Activated naive CD8-positive, alpha-beta T cell treated with anti-CD3 and anti-CD28 coated beads, Interleukin-2, amount 50 U/mL, for 24 hours (primary cell): Measurements from ENCODE around the gene FAM163B.
A peak's percentile ranks its signal among the peaks of the same experiment; 100 is the strongest.

ENCODE experiments used
- ATAC-seq: fragments of 150-1000 bp; cut with Tn5 transposase; one replicate; pipeline ENCODE4 v1.10.0; 2021
- DNase-seq: peaks from one replicate; pipeline ENCODE4 v3.0.0; 2021
- H3K27ac Mint-ChIP-seq: one replicate; pipeline ENCODE4 v1.8.0; 2021; ENCODE audit warnings: mild to moderate bottlenecking, mixed read lengths
- H3K27me3 Mint-ChIP-seq: one replicate; pipeline ENCODE4 v1.8.0; 2021; ENCODE audit warnings: mixed read lengths
- H3K36me3 Mint-ChIP-seq: one replicate; pipeline ENCODE4 v1.8.0; 2021; ENCODE audit warnings: low read depth, mixed read lengths
- H3K4me1 Mint-ChIP-seq: one replicate; pipeline ENCODE4 v1.8.0; 2021; ENCODE audit warnings: mixed read lengths
- H3K4me3 Mint-ChIP-seq: one replicate; pipeline ENCODE4 v1.8.0; 2021; ENCODE audit warnings: mild to moderate bottlenecking, moderate library complexity, mixed read lengths
- H3K9me3 Mint-ChIP-seq: one replicate; pipeline ENCODE4 v1.8.0; 2021; ENCODE audit warnings: mixed read lengths

FAM163B gene

DNA sequence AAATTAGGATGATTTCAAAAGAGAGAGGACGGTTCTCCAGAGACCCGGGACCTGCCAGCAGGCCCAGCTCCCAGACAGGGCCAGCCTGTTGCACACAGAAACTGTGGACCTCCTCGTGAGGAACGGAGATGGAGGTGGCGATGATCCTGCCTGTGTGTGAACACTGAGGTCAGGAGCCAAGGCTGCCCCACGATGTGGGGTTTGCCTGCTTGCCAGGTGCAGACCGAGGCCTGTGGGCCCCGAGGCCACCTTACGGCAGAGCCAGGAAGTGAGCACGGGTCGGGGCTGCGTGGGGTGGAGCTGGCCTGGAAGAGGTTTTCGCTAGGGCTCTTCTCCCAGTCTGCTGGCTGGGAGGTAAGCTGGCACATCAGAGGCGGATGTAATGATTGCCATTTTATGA, 4.3 kb downstream of the FAM163B start:
- peaks cover 25% of the 10 kb centered on the region for H3K27me3 Mint-ChIP-seq
- H3K4me1 Mint-ChIP-seq, result peaks cover 8% of the 10 kb centered on the region
- no peak overlapping the region for H3K4me3 Mint-ChIP-seq
- H3K9me3 Mint-ChIP-seq, result no peaks in the 10 kb centered on the region
- no peaks in the 10 kb centered on the region for H3K36me3 Mint-ChIP-seq
- ATAC-seq, result peak; percentile 21
- no peak for DNase-seq
- no peak overlapping the region for H3K27ac Mint-ChIP-seq

DNA sequence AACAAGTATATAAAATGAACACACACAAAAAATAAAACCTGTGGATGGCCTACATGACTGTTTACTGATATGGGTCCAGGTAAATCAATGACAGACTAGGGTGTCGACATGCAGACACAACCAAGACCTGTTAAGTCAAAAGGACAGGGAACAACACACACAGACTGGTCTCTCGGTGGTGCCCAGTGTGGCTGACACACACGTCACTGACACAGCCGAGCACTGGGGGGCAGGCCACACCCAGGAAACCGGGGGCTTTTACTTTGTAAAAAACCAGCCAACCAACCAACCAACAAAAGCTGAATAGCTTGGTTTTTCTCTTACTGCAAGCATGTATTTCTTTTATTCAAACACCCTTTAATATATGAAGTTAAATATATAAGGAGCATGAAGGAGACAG, 5.0 kb downstream of the FAM163B start:
- Mint-ChIP-seq H3K27me3 (peaks cover 20% of the 10 kb centered on the region), H3K4me3 (no peak overlapping the region), H3K4me1 (peaks cover 7% of the 10 kb centered on the region), H3K9me3 (no peaks in the 10 kb centered on the region), H3K27ac (no peak overlapping the region), H3K36me3 (no peaks in the 10 kb centered on the region)
- peak; percentile 51 for ATAC-seq
- DNase-seq, result peak; percentile 44

DNA sequence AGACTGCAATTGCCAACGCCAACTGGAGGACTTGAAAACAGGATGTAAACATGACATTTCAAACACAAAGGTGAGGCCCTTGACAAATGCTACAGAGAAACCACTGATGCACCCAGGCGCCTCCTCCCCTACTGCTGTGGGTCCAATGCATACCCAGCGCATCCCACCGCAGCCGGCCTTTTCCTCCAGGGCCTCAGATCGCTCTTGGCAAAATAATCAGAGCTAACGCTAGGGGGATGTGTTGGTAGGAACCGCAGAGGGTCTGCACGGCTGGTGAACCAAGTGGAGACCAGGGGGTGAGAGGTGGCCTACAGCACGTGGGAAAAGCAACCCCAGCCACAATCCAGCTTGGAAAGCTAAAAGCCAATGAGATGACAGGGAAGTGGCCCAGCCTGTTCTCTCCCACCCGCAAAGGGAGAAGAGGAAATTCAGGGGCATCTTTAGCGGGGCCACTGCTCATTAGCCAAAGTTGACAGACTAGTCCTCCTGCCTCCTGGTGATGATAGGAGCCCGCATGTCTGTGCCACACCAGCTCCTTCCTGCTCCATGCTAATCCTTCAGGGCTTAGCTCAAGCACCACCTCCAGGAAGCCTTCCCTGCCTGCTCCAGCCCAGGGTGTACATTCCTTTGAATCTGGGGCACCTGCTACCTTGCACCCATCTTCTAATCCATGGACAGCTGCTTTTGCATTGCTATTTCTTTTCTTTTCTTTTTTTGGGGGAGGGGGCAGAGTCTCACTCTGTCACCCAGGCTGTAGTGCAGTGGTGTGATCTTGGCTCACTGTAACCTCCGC, 5.9 kb downstream of the FAM163B start:
- no peak for DNase-seq

DNA sequence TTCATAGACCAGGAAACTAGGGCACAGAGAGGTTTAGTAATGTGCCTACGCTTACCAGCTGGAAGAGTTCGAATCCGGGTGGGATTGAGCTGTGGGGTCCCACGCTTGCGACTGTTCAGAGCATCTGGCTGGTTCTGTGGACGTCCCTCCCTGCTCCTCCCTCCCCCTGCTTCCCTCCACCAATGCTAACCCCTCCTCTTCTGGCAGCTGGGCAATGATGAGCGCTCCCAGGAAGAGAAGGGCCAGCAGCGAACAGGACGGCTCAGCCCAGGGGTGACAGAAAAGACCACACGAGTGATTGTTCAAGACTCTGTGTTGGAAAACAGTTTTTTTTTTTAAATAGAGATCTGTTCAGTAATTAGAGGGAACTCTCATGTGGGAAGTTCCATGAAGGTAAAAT, 6.9 kb downstream of the FAM163B start:
- peaks cover 12% of the 10 kb centered on the region for H3K27me3 Mint-ChIP-seq
- peaks cover 7% of the 10 kb centered on the region for H3K4me1 Mint-ChIP-seq
- H3K9me3 Mint-ChIP-seq, result peaks cover 9% of the 10 kb centered on the region
- no peak overlapping the region for H3K27ac Mint-ChIP-seq
- no peak overlapping the region for H3K4me3 Mint-ChIP-seq
- ATAC-seq (no peak), DNase-seq (no peak)
- H3K36me3 Mint-ChIP-seq, result peaks cover 4% of the 10 kb centered on the region

More for the DNA sequence above, 5.9 kb downstream of the FAM163B start:
- Mint-ChIP-seq H3K9me3 (no peaks in the 10 kb centered on the region), H3K27ac (no peak overlapping the region), H3K36me3 (no peaks in the 10 kb centered on the region), H3K4me3 (no peak overlapping the region), H3K27me3 (peaks cover 18% of the 10 kb centered on the region), H3K4me1 (peaks cover 7% of the 10 kb centered on the region)
- no peak for ATAC-seq

DNA sequence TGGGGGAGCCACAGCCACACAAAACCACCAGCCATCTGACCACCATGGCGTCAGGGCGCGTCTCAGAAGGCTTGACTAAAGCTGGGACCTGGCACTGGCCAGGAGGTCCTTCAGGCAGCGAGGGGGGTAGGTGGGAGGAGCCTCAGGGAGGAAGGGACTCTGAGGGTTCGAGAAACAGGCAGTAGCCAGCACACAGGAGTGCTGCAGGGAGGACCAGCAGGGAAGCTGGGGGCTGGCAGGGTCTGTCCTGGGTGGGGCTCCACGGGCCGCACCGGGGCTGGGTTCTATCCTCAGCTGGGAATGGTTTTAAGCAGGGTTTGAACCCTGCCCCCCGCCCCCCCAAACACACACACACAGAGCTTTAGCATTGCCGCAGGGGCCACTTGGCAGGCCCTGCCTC, 7.4 kb downstream of the FAM163B start:
- Mint-ChIP-seq H3K4me1 (peaks cover 7% of the 10 kb centered on the region), H3K9me3 (peaks cover 15% of the 10 kb centered on the region), H3K36me3 (peaks cover 5% of the 10 kb centered on the region), H3K27ac (no peak overlapping the region), H3K27me3 (peaks cover 9% of the 10 kb centered on the region), H3K4me3 (no peak overlapping the region)
- ATAC-seq, result no peak
- DNase-seq, result no peak

DNA sequence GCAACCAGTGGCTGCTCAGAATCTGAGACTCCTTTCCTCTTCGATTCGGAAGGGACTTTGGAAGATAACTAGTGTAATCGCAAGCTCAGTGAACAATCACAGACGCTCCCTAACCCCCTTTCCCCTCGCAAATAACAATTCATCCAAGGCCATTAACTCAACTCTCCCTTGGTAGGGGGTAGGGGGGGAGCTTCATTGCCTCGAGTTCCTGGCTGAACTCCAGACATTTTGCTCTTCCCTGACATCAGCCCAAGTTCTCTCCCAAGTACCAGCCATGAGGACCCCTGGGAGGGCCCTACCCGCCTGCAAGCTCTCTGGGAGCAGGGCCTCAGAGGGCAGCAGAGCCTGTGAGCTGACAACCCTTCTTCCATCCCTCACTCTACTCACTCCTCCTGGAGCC, 8.4 kb downstream of the FAM163B start:
- no peak for DNase-seq
- Mint-ChIP-seq H3K27ac (no peak overlapping the region), H3K36me3 (peaks cover 5% of the 10 kb centered on the region), H3K9me3 (peaks cover 15% of the 10 kb centered on the region), H3K4me1 (peaks cover 7% of the 10 kb centered on the region), H3K27me3 (peaks cover 6% of the 10 kb centered on the region), H3K4me3 (no peak overlapping the region)
- ATAC-seq, result no peak

DNA sequence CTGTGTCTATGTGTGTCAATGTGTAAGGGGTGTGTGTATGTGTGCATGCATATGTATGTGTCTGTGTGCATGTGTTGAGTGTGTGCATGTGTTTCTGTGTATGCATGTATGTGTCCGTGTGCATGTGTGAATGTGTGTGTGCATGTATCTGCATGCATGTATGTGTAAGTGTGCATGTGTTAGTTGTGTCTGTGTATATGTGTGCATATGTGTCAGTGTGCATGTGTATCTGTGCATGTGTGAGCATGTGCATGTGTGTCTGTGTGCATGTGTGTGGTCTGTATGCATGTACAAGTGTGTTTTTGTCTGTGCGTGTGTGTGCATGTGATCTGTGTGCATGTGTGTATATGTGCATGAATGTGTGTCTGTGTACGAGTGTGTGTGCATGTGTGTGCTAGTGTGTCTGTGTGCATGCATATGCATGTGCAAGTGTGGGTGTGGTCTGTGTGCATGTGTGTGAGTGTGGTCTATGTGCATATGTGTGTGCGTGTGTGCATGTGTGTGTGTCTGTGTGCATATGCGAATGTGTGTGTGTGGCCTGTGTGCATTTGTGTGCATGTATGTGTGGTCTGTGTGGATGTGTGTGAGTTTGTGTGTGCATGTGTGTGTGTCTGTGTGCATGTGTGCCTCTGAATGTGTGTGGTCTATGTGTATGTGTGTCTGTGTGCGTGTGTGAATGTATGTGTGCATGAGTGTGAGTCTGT, 9.6 kb downstream of the FAM163B start:
- H3K36me3 Mint-ChIP-seq, result peaks cover 5% of the 10 kb centered on the region
- no peak for ATAC-seq

DNA sequence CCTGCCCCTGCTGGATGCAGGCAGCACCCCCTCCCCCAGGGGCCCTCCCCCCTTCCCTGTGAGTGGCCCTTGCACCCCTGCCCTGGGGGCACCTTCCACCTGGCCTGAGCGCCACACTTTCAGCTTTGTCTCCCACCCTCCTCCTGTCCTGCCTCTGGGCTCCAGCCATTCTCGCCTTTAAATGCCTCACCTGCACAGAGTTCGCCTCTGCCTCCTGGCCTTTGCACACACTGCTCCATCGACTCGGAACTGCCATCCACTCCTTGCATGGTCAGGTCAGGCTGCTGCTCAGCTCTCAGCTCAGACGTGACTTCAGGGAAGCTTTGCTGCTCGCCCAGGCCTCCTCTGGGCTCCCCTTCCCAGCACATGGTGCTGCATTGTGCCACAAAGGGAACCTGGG, 10.2 kb downstream of the FAM163B start:
- peaks cover 2% of the 10 kb centered on the region for H3K27me3 Mint-ChIP-seq
- ATAC-seq (no peak), DNase-seq (no peak)
- no peak overlapping the region for H3K4me3 Mint-ChIP-seq
- H3K36me3 Mint-ChIP-seq, result peaks cover 5% of the 10 kb centered on the region
- H3K27ac Mint-ChIP-seq, result no peak overlapping the region
- no peaks in the 10 kb centered on the region for H3K4me1 Mint-ChIP-seq
- H3K9me3 Mint-ChIP-seq, result peaks cover 15% of the 10 kb centered on the region

More for the DNA sequence above, 9.6 kb downstream of the FAM163B start:
- H3K27ac Mint-ChIP-seq, result no peak overlapping the region
- no peak for DNase-seq
- H3K9me3 Mint-ChIP-seq, result peaks cover 15% of the 10 kb centered on the region
- H3K4me3 Mint-ChIP-seq, result no peak overlapping the region
- peaks cover 2% of the 10 kb centered on the region for H3K27me3 Mint-ChIP-seq
- H3K4me1 Mint-ChIP-seq, result peaks cover 5% of the 10 kb centered on the region

DNA sequence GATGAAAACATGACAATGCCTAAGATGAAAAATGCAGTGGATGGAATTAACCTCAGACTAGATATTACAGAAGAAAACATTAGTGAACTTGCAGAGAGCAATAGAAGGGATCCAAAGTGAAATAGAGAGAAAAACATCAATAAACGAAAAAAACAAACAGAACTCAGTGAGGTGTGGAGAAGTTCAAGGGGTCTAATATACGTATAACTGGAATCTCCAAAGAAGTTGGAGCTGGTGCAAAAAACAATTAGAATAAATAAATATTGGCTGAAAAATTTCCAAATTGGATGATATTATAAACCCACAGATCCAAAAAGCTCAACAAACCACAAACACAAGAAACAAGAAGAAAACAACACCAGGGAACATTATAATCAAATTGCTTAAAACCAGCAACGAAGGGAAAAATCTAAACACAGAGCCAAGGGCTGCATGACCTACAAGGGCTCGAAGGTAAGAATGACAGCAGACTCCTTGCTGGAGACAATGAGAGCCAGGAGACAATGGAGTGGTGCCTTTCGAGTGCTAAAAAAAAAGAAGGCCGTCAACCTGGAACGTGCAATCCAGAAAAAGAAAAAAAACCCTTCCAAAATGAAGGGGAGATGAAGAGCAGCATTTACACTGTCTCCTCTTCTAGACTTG, 11.8 kb downstream of the FAM163B start:
- DNase-seq (no peak), ATAC-seq (no peak)
- Mint-ChIP-seq H3K4me1 (no peaks in the 10 kb centered on the region), H3K27ac (no peak overlapping the region), H3K4me3 (no peak overlapping the region), H3K9me3 (peaks cover 15% of the 10 kb centered on the region), H3K36me3 (peaks cover 5% of the 10 kb centered on the region), H3K27me3 (peaks cover 2% of the 10 kb centered on the region)

DNA sequence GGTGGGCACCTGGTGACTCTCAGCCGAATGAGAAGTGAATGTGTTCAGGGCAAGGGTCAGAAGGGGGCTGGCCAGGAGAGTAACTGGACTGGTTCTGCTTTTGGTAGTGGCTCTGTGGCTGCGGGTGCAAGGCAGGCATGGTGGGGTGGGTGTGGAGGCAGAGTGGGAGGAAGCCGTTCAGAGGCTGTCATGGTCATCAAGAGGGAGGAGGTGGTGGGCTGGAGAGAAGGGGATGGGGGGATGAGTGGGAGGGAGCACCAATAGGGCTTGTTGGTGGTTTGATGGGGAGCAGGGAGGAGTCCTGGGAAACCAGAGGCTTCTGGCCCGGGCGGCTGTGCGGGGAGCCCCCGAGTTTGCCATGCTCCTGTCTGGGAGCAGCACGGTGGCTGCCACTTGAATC, 13.3 kb downstream of the FAM163B start:
- ATAC-seq, result no peak

DNA sequence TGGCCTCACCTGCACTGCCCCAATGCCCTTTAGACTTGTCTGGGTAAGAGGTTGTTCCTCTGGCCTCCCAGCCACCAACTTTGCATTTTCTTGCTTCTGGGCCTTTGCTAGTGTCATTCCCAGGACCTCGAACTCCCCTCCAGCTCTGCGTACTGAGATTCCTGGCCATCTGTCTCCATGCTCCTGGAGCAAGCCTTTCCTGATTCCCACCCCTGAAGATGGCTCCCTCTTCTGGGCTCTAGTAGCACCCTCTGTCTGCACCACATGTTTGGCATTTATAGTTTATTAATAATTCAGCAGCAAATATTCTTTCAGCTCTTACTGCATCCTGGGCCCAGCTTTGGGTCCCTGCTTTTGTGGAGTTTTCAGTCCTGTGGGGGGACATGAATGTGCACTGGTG, 14.9 kb downstream of the FAM163B start:
- H3K27ac Mint-ChIP-seq, result no peak overlapping the region

More for the DNA sequence above, 13.3 kb downstream of the FAM163B start:
- H3K9me3 Mint-ChIP-seq, result peaks cover 15% of the 10 kb centered on the region
- no peak overlapping the region for H3K27ac Mint-ChIP-seq
- peaks cover 2% of the 10 kb centered on the region for H3K27me3 Mint-ChIP-seq
- no peak for DNase-seq
- no peak overlapping the region for H3K4me3 Mint-ChIP-seq
- peaks cover 5% of the 10 kb centered on the region for H3K36me3 Mint-ChIP-seq
- no peaks in the 10 kb centered on the region for H3K4me1 Mint-ChIP-seq

DNA sequence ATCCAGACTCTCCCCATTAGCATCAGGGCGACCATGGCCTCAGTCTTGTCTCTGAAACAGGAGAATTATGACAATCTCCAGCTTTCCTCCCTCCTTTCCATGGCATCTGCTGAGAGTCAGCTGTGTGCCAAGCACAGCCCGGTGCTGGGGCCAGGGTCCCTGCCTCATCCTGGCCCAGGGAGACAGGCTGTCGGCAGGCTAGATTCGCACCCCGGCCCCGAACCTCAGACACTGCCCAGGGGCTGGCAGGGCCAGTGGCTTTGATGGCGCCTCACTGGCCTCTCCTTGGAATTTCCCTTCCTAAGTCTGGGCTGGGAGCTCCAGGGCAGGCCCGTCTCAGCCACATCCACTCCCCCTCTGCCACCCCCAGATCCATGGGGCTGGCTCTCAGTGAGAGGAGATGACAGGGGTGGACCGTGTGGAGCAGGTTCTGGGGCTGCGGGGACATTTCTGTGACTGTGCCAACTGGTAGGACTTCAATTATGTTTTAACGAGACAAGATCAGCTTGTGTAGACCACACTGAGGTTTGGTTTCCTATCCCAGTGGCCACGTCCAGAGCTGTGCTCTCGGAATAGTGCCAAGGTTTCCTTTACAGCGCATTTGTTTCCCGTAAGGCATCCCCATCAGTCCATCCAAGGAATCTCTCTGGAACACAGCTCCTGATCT, 15.5 kb downstream of the FAM163B start:
- peaks cover 15% of the 10 kb centered on the region for H3K9me3 Mint-ChIP-seq
- DNase-seq (no peak), ATAC-seq (no peak)
- peaks cover 2% of the 10 kb centered on the region for H3K27me3 Mint-ChIP-seq
- H3K4me1 Mint-ChIP-seq, result no peaks in the 10 kb centered on the region
- peaks cover 5% of the 10 kb centered on the region for H3K36me3 Mint-ChIP-seq
- no peak overlapping the region for H3K4me3 Mint-ChIP-seq
- no peak overlapping the region for H3K27ac Mint-ChIP-seq

More for the DNA sequence above, 14.9 kb downstream of the FAM163B start:
- peaks cover 15% of the 10 kb centered on the region for H3K9me3 Mint-ChIP-seq
- no peak overlapping the region for H3K4me3 Mint-ChIP-seq
- DNase-seq, result no peak
- H3K36me3 Mint-ChIP-seq, result peaks cover 5% of the 10 kb centered on the region
- H3K4me1 Mint-ChIP-seq, result no peaks in the 10 kb centered on the region
- no peak for ATAC-seq
- peaks cover 2% of the 10 kb centered on the region for H3K27me3 Mint-ChIP-seq

DNA sequence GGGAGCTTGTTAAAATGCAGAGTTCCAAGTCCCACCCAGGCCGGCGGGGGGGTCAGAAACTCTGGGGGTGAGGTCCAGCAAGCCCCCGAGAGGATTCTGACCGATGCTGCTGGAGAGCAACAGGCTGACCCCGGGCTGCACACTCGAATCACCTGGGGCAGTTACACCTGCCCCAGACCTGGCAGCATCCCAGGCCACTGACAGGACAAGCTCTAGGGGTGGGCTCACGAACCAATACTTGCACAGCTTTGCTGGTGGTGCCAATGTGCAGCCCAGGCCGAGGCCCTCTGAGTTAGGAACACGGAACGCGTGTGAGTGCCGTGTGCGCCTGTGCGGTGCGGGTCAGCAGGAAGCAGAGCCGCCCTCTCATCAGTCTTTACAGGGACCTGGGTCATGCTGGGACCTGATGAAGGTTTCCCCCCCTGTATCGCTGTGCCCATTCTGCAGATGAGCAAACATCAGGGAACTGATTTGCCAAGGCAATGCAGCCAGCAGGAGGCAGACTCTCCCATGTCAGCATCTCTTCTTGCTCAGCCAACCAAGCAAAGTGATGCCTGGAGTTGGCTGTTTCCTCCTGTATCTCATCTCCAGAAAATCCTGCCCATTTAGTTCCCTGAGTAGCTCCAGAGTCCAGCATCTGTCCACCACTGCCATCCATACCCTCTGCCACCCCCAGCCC, 16.3 kb downstream of the FAM163B start:
- ATAC-seq, result no peak
- Mint-ChIP-seq H3K9me3 (peaks cover 16% of the 10 kb centered on the region), H3K4me1 (no peaks in the 10 kb centered on the region), H3K4me3 (no peak overlapping the region), H3K36me3 (peaks cover 5% of the 10 kb centered on the region), H3K27ac (no peak overlapping the region), H3K27me3 (peaks cover 2% of the 10 kb centered on the region)
- DNase-seq, result no peak

DNA sequence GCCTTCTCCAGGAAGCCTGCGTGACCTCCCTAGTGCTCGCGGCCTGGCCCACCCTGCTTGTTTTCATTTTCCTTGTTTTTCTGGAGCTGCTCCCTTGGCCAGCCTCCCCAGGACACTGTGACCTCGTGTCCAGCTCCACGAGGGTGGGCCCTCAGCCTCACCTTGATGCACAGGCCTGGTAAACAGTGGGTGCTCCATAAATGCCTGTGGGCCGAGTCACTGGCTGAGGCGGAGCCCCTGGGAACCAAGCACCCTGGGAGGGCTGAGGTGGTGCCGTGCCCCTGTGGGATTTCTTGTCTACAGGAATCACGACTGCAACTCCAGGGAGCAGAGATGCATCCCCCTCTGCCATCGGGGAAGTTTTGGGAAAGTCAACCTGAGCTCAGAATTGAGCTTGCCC, 17.2 kb downstream of the FAM163B start:
- Mint-ChIP-seq H3K9me3 (peaks cover 7% of the 10 kb centered on the region), H3K27ac (no peak overlapping the region), H3K4me3 (no peak overlapping the region), H3K36me3 (no peaks in the 10 kb centered on the region), H3K27me3 (peaks cover 2% of the 10 kb centered on the region), H3K4me1 (no peaks in the 10 kb centered on the region)
- DNase-seq (no peak), ATAC-seq (no peak)
